Measurements from ENCODE around the gene ROBO3.

The ROBO3 gene

DNA sequence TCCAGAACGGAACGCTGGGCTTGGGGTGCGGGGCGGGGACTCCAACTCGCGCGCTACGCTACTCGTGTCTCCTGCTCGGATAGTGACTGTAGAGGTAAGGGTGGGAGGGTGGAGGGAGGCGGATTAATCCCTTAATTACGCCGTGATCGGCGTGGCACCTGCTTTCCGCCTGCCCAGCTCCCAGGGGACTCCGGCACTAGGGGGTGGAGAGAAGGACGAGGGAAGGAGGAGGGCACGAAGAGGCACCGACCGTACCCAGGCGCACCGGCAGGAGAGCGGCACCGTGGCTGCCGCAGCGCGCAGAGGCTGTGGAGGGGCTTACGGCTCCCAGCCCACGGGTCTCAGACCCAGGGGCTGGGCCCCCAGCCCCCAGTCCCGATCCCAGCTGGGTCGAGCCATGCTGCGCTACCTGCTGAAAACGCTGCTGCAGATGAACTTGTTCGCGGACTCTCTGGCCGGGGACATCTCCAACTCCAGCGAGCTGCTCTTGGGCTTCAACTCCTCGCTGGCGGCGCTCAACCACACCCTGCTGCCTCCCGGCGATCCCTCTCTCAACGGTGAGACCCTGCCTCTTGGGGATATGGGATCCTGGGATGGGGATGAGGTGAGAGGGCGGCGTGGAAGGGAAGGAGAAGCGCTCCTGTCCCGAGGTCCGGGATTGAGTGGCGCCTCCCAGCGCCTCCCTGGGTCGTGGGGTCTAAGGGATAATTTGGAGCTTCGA lies at the start of gene ROBO3:
Gene ROBO3 (plus strand): TSS at position 252 of the 721 bp plus-strand sequence. CDS start 146 bp downstream, at position 398.
- peak within 1 kb of the TSS; percentile 16 to 28 for H3K4me3 ChIP-seq (ENCODE audit: low read depth in 1 of 2, low read length in 2 of 2)
- no peaks in the 10 kb centered on the region for H3K36me3 ChIP-seq (ENCODE audit: control insufficient read depth in 1 of 2, insufficient read depth in 2 of 2, low read length in 2 of 2)
- no peak within 1 kb of the TSS for H3K27ac ChIP-seq (ENCODE audit: low read depth, low read length)
- H3K4me1 ChIP-seq (ENCODE audit: control insufficient read depth in 1 of 2, insufficient read depth in 2 of 2, low read length in 2 of 2), result peaks cover 15 to 33% of the 10 kb centered on the region in 2 donors
- no peaks in the 10 kb centered on the region for H3K9me3 ChIP-seq (ENCODE audit: control insufficient read depth in 1 of 2, low read length in 2 of 2)
- no peak within 1 kb of the TSS for H3K9ac ChIP-seq (ENCODE audit: low read depth in 1 of 2, low read length in 2 of 2)
- peaks cover 90 to 91% of the 10 kb centered on the region in 2 donors for H3K27me3 ChIP-seq (ENCODE audit: control insufficient read depth in 1 of 2, insufficient read depth in 2 of 2, low read length in 2 of 2)

GRCh38 chr11:124817036-124817435 lies 48.2 kb upstream of the ROBO3 start:
- peaks cover 5 to 9% of the 10 kb centered on the region in 2 donors for H3K4me1 ChIP-seq (ENCODE audit: control insufficient read depth in 1 of 2, insufficient read depth in 2 of 2, low read length in 2 of 2)
- no peaks in the 10 kb centered on the region for H3K27me3 ChIP-seq (ENCODE audit: control insufficient read depth in 1 of 2, insufficient read depth in 2 of 2, low read length in 2 of 2)
- no peaks in the 10 kb centered on the region for H3K9me3 ChIP-seq (ENCODE audit: control insufficient read depth in 1 of 2, low read length in 2 of 2)
- H3K9ac ChIP-seq (ENCODE audit: low read depth in 1 of 2, low read length in 2 of 2), result no peak overlapping the region
- H3K4me3 ChIP-seq (ENCODE audit: low read depth in 1 of 2, low read length in 2 of 2), result no peak overlapping the region
- H3K36me3 ChIP-seq (ENCODE audit: control insufficient read depth in 1 of 2, insufficient read depth in 2 of 2, low read length in 2 of 2), result no peaks in the 10 kb centered on the region
- H3K27ac ChIP-seq (ENCODE audit: low read depth, low read length), result no peak overlapping the region

GRCh38 chr11:124821995-124822730 lies 43.1 kb upstream of the ROBO3 start:
- Histone ChIP-seq H3K4me1 (ENCODE audit: control insufficient read depth in 1 of 2, insufficient read depth in 2 of 2, low read length in 2 of 2) (peaks cover 20% of the 10 kb centered on the region in 2 donors), H3K4me3 (ENCODE audit: low read depth in 1 of 2, low read length in 2 of 2) (no peak overlapping the region), H3K36me3 (ENCODE audit: control insufficient read depth in 1 of 2, insufficient read depth in 2 of 2, low read length in 2 of 2) (no peaks in the 10 kb centered on the region), H3K27ac (ENCODE audit: low read depth, low read length) (no peak overlapping the region), H3K27me3 (ENCODE audit: control insufficient read depth in 1 of 2, insufficient read depth in 2 of 2, low read length in 2 of 2) (no peaks in the 10 kb centered on the region), H3K9me3 (ENCODE audit: control insufficient read depth in 1 of 2, low read length in 2 of 2) (no peaks in the 10 kb centered on the region), H3K9ac (ENCODE audit: low read depth in 1 of 2, low read length in 2 of 2) (no peak overlapping the region)

- Histone ChIP-seq H3K4me1 (ENCODE audit: control insufficient read depth in 1 of 2, insufficient read depth in 2 of 2, low read length in 2 of 2) (peaks cover 18% of the 10 kb centered on the region in 2 donors), H3K27me3 (ENCODE audit: control insufficient read depth in 1 of 2, insufficient read depth in 2 of 2, low read length in 2 of 2) (no peaks in the 10 kb centered on the region), H3K27ac (ENCODE audit: low read depth, low read length) (no peak overlapping the region), H3K4me3 (ENCODE audit: low read depth in 1 of 2, low read length in 2 of 2) (no peak overlapping the region), H3K36me3 (ENCODE audit: control insufficient read depth in 1 of 2, insufficient read depth in 2 of 2, low read length in 2 of 2) (no peaks in the 10 kb centered on the region), H3K9me3 (ENCODE audit: control insufficient read depth in 1 of 2, low read length in 2 of 2) (no peaks in the 10 kb centered on the region), H3K9ac (ENCODE audit: low read depth in 1 of 2, low read length in 2 of 2) (no peak overlapping the region)
Measured at GRCh38 chr11:124823512-124824376, 41.5 kb upstream of the ROBO3 start.

GRCh38 chr11:124825876-124826275 lies 39.4 kb upstream of the ROBO3 start:
- H3K4me3 ChIP-seq (ENCODE audit: low read depth in 1 of 2, low read length in 2 of 2), result no peak overlapping the region
- no peaks in the 10 kb centered on the region for H3K9me3 ChIP-seq (ENCODE audit: control insufficient read depth in 1 of 2, low read length in 2 of 2)
- H3K27ac ChIP-seq (ENCODE audit: low read depth, low read length), result no peak overlapping the region
- no peaks in the 10 kb centered on the region for H3K27me3 ChIP-seq (ENCODE audit: control insufficient read depth in 1 of 2, insufficient read depth in 2 of 2, low read length in 2 of 2)
- H3K36me3 ChIP-seq (ENCODE audit: control insufficient read depth in 1 of 2, insufficient read depth in 2 of 2, low read length in 2 of 2), result no peaks in the 10 kb centered on the region
- no peak overlapping the region for H3K9ac ChIP-seq (ENCODE audit: low read depth in 1 of 2, low read length in 2 of 2)
- peaks cover 18% of the 10 kb centered on the region in 2 donors for H3K4me1 ChIP-seq (ENCODE audit: control insufficient read depth in 1 of 2, insufficient read depth in 2 of 2, low read length in 2 of 2)

- no peak overlapping the region for H3K4me3 ChIP-seq (ENCODE audit: low read depth in 1 of 2, low read length in 2 of 2)
- H3K27me3 ChIP-seq (ENCODE audit: control insufficient read depth in 1 of 2, insufficient read depth in 2 of 2, low read length in 2 of 2), result no peaks in the 10 kb centered on the region
- H3K36me3 ChIP-seq (ENCODE audit: control insufficient read depth in 1 of 2, insufficient read depth in 2 of 2, low read length in 2 of 2), result no peaks in the 10 kb centered on the region
- no peak overlapping the region for H3K9ac ChIP-seq (ENCODE audit: low read depth in 1 of 2, low read length in 2 of 2)
- H3K27ac ChIP-seq (ENCODE audit: low read depth, low read length), result no peak overlapping the region
- peaks cover 4% of the 10 kb centered on the region in 2 donors for H3K4me1 ChIP-seq (ENCODE audit: control insufficient read depth in 1 of 2, insufficient read depth in 2 of 2, low read length in 2 of 2)
- H3K9me3 ChIP-seq (ENCODE audit: control insufficient read depth in 1 of 2, low read length in 2 of 2), result no peaks in the 10 kb centered on the region
Measured at GRCh38 chr11:124829986-124830385, 35.2 kb upstream of the ROBO3 start.

GRCh38 chr11:124830749-124831148 lies 34.5 kb upstream of the ROBO3 start:
- Histone ChIP-seq H3K27me3 (ENCODE audit: control insufficient read depth in 1 of 2, insufficient read depth in 2 of 2, low read length in 2 of 2) (no peaks in the 10 kb centered on the region), H3K4me1 (ENCODE audit: control insufficient read depth in 1 of 2, insufficient read depth in 2 of 2, low read length in 2 of 2) (peaks cover 4% of the 10 kb centered on the region in 2 donors), H3K27ac (ENCODE audit: low read depth, low read length) (no peak overlapping the region), H3K9ac (ENCODE audit: low read depth in 1 of 2, low read length in 2 of 2) (no peak overlapping the region), H3K9me3 (ENCODE audit: control insufficient read depth in 1 of 2, low read length in 2 of 2) (no peaks in the 10 kb centered on the region), H3K36me3 (ENCODE audit: control insufficient read depth in 1 of 2, insufficient read depth in 2 of 2, low read length in 2 of 2) (no peaks in the 10 kb centered on the region), H3K4me3 (ENCODE audit: low read depth in 1 of 2, low read length in 2 of 2) (no peak overlapping the region)

GRCh38 chr11:124831897-124832296 lies 33.3 kb upstream of the ROBO3 start:
- Histone ChIP-seq H3K27me3 (ENCODE audit: control insufficient read depth in 1 of 2, insufficient read depth in 2 of 2, low read length in 2 of 2) (no peaks in the 10 kb centered on the region), H3K9me3 (ENCODE audit: control insufficient read depth in 1 of 2, low read length in 2 of 2) (no peaks in the 10 kb centered on the region), H3K9ac (ENCODE audit: low read depth in 1 of 2, low read length in 2 of 2) (no peak overlapping the region), H3K27ac (ENCODE audit: low read depth, low read length) (no peak overlapping the region), H3K4me3 (ENCODE audit: low read depth in 1 of 2, low read length in 2 of 2) (no peak overlapping the region), H3K4me1 (ENCODE audit: control insufficient read depth in 1 of 2, insufficient read depth in 2 of 2, low read length in 2 of 2) (peaks cover 4% of the 10 kb centered on the region in 2 donors), H3K36me3 (ENCODE audit: control insufficient read depth in 1 of 2, insufficient read depth in 2 of 2, low read length in 2 of 2) (no peaks in the 10 kb centered on the region)

DNA sequence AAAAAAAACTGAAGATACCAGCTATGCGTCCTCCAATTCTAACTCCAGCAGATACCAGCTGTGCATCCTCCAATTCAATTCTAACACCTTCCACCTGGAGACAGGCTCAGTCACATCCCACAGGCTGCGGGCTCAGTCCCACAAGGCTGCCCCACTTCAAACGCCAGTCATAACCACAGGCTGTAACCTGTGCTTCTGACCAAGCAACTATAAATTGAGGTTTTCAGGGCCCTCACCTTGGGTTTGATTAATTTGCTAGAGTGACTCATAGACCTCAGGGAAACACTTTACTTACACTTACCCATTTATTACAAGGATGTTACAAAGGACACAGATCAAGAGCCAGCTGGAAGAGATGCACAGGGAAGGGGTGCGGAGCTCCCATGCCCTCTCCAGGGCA lies 32.7 kb upstream of the ROBO3 start:
- Histone ChIP-seq H3K27me3 (ENCODE audit: control insufficient read depth in 1 of 2, insufficient read depth in 2 of 2, low read length in 2 of 2) (peaks cover 0 to under 1% of the 10 kb centered on the region in 2 donors), H3K9me3 (ENCODE audit: control insufficient read depth in 1 of 2, low read length in 2 of 2) (no peaks in the 10 kb centered on the region), H3K4me3 (ENCODE audit: low read depth in 1 of 2, low read length in 2 of 2) (no peak overlapping the region), H3K4me1 (ENCODE audit: control insufficient read depth in 1 of 2, insufficient read depth in 2 of 2, low read length in 2 of 2) (peaks cover 4% of the 10 kb centered on the region in 2 donors), H3K36me3 (ENCODE audit: control insufficient read depth in 1 of 2, insufficient read depth in 2 of 2, low read length in 2 of 2) (no peaks in the 10 kb centered on the region), H3K27ac (ENCODE audit: low read depth, low read length) (no peak overlapping the region), H3K9ac (ENCODE audit: low read depth in 1 of 2, low read length in 2 of 2) (no peak overlapping the region)

All from duodenal mucosa (tissue), 2 donors.